GM21526 (cell line): ENCODE results near the gene BRD7.

Source experiments
- ATAC-seq: cut with Tn5 transposase; IDR thresholded peaks from one replicate; pipeline ENCODE4 v1.9.1; 2021; ENCODE audit warnings: moderate library complexity; ENCODE audit not compliant: unreplicated experiment, low FRiP score

The BRD7 gene

GRCh38 chr16:50305441-50306061, 63.2 kb downstream of the BRD7 start:
- no peak for ATAC-seq

GRCh38 chr16:50304467-50305440, 64.0 kb downstream of the BRD7 start:
- ATAC-seq, result no peak

- ATAC-seq, result no peak
These were observed 65.0 kb downstream of the BRD7 start for GRCh38 chr16:50303605-50304466.

GRCh38 chr16:50303041-50303604, 65.7 kb downstream of the BRD7 start:
- no peak for ATAC-seq

- no peak for ATAC-seq
These were observed 66.2 kb downstream of the BRD7 start for GRCh38 chr16:50302472-50303005.

- ATAC-seq, result no peak
These were observed 66.9 kb downstream of the BRD7 start for GRCh38 chr16:50301626-50302471.

- no peak for ATAC-seq
These were observed 67.7 kb downstream of the BRD7 start for GRCh38 chr16:50300942-50301625.

GRCh38 chr16:50299508-50300105, 69.2 kb downstream of the BRD7 start:
- ATAC-seq, result no peak

GRCh38 chr16:50298591-50299507, 69.9 kb downstream of the BRD7 start:
- no peak for ATAC-seq

GRCh38 chr16:50298075-50298460, 70.7 kb downstream of the BRD7 start:
- ATAC-seq, result no peak

- no peak for ATAC-seq
These were observed 71.3 kb downstream of the BRD7 start for GRCh38 chr16:50297301-50298074.

GRCh38 chr16:50296807-50297206, 72.0 kb downstream of the BRD7 start:
- no peak for ATAC-seq

GRCh38 chr16:50295541-50296132, 73.2 kb downstream of the BRD7 start:
- no peak for ATAC-seq

- no peak for ATAC-seq
These were observed 73.8 kb downstream of the BRD7 start for GRCh38 chr16:50294955-50295354.

GRCh38 chr16:50293994-50294855, 74.6 kb downstream of the BRD7 start:
- no peak for ATAC-seq
